Measurements from ENCODE around the gene FSHR. TPM values are rescaled to one million over a fixed set of nuclear protein-coding genes. Genes with fewer than 3 reads are reported as not detected.

The FSHR gene
- total RNA-seq, 6 donors from 2014 or later = not detected

DNA sequence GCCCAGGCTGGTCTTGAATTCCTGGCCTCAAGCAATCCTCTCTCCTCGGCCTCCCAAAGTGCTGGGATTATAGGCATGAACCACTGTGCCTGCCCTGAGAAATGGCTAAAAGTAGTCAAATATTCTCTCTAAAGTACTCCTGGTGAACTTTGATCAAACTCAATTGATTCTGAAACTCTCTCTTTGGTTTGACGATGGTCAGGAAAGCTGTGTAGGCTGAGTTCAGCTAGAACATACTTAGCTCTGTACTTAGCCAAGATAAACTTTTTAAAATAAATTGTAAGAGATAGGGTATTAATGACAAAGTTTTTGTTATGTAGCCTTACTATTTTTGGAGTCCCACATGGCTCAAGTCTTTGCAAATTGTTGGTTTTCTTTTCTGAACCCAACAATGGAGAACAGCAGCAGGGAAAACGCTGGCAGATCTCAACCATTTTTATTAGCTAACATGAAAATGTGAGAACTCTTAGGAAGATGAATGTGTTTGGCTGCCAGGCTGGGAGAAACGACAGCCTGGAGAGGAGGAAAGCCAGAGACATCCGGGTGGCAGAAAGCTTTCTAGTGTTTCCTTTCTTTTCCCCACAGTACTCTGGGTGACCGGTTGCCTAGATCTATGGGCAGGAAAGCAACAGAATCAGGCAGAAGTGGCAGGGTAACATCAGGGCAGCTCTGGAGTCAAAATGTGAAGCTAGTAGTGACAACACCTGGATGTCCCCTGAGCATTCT lies 205.8 kb downstream of the FSHR start:
- H3K27ac ChIP-seq = no peak overlapping the region
- no peak for TF ChIP-seq POLR2A (IDR thresholded peaks at IDR 0.05)
- TF ChIP-seq POLR2AphosphoS5 (IDR thresholded peaks at IDR 0.05) = no peak
- TF ChIP-seq EP300 (IDR thresholded peaks at IDR 0.05) = no peak
- TF ChIP-seq, protein P1, sequence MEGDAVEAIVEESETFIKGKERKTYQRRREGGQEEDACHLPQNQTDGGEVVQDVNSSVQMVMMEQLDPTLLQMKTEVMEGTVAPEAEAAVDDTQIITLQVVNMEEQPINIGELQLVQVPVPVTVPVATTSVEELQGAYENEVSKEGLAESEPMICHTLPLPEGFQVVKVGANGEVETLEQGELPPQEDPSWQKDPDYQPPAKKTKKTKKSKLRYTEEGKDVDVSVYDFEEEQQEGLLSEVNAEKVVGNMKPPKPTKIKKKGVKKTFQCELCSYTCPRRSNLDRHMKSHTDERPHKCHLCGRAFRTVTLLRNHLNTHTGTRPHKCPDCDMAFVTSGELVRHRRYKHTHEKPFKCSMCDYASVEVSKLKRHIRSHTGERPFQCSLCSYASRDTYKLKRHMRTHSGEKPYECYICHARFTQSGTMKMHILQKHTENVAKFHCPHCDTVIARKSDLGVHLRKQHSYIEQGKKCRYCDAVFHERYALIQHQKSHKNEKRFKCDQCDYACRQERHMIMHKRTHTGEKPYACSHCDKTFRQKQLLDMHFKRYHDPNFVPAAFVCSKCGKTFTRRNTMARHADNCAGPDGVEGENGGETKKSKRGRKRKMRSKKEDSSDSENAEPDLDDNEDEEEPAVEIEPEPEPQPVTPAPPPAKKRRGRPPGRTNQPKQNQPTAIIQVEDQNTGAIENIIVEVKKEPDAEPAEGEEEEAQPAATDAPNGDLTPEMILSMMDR (IDR thresholded peaks at IDR 0.05) = no peak
- no peak overlapping the region for H3K4me3 ChIP-seq
- H3K36me3 ChIP-seq = no peaks in the 10 kb centered on the region
- 35 to 44% methylated on average over 6 of the region's 6 CpGs for WGBS, 2 donors
- H3K27me3 ChIP-seq = no peaks in the 10 kb centered on the region
- ATAC-seq (ENCODE audit: low FRiP score in 2 of 2) (no peak), DNase-seq (no peak)
- H3K9me3 ChIP-seq = no peaks in the 10 kb centered on the region
- no peaks in the 10 kb centered on the region for H3K4me1 ChIP-seq

DNA sequence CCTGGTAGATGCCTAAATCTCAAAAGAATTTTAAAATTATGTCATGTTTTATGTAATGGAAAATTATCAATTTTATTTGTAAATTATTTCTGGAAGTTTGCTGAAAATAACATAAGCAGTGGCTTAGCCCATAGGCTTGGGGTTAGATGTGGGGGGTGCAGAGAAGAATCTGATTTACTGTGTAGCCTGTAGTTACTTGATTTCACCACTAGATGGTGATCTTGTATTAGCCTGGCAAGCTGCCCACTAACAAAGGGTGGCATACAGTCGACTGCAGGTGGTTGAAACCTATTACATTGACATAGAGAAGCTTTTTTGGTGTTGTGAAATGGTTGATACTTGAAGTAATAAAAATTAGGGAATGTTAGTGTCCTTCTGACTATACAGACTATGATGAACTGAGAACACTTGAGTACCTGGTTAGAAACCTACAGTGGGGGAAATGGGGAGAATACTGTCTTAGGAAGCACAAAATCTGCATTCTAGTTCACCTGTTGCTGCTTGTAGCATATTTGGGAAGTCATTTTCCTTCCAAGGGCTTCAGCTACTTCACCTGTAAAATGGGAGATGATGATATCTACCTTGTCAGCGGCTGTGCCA lies 207.8 kb downstream of the FSHR start:
- TF ChIP-seq, protein P1 (IDR thresholded peaks at IDR 0.05) = peak; percentile 78 to 94 (median 90)
- TF ChIP-seq EP300 (IDR thresholded peaks at IDR 0.05) = no peak
- Histone ChIP-seq H3K27me3 (no peaks in the 10 kb centered on the region), H3K9me3 (no peaks in the 10 kb centered on the region), H3K27ac (no peak overlapping the region), H3K36me3 (no peaks in the 10 kb centered on the region), H3K4me1 (no peaks in the 10 kb centered on the region), H3K4me3 (no peak overlapping the region)
- peak in 1 of 2 donors; percentile 54 for DNase-seq
- 46 to 49% methylated on average over 2 of the region's 2 CpGs for whole genome bisulfite sequencing, 2 donors
- ATAC-seq (ENCODE audit: low FRiP score in 2 of 2) = peak; percentile 81 to 91

DNA sequence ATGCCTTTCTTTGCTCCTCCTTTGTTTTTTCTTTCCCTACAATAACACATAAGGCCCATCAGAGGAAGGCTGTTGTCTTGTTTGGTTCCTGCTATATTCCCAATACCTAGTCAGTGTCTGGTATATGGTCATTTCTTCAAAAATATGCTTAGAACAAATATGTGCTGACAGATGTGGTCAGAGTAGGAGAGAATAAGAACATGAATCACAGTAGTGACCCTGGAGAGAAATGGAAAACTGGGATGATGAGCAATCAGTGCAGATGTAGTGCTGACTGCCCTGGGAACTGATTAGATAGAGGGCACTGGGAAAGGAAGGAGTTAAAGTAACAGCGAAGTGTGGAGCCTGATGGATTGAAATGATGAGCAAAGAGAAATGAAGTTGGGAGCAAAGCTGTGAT lies 209.4 kb downstream of the FSHR start:
- DNase-seq (no peak), ATAC-seq (ENCODE audit: low FRiP score in 2 of 2) (no peak)
- TF ChIP-seq EP300 (IDR thresholded peaks at IDR 0.05) = no peak
- TF ChIP-seq, protein P1 (IDR thresholded peaks at IDR 0.05) = no peak
- Histone ChIP-seq H3K4me1 (no peaks in the 10 kb centered on the region), H3K27me3 (no peaks in the 10 kb centered on the region), H3K27ac (no peak overlapping the region), H3K36me3 (no peaks in the 10 kb centered on the region), H3K4me3 (no peak overlapping the region), H3K9me3 (no peaks in the 10 kb centered on the region)
- 71 to 81% methylated on average over 1 of the region's 1 CpG for WGBS, 2 donors

DNA sequence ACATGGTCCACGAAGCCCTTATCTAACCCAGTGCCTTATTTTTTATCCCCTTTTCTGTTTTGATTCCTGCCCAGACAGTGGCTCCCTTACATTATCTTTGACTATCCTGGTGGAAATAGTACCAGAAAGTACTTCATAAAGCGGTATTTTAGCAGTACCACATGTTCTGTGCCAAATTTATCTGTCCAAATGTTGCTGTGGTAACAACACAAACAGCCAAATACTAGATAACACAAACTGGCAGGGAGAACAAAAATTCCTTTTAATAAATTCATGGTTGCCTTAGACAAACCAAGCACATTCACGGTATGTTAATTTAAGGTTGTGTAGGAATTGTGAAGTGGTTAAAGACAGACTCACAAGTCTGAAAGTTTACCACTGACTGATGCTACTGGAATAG lies 210.9 kb downstream of the FSHR start:
- TF ChIP-seq EP300 (IDR thresholded peaks at IDR 0.05) = no peak
- H3K4me1 ChIP-seq = no peaks in the 10 kb centered on the region
- H3K27ac ChIP-seq = no peak overlapping the region
- H3K27me3 ChIP-seq = no peaks in the 10 kb centered on the region
- H3K9me3 ChIP-seq = no peaks in the 10 kb centered on the region
- ATAC-seq (ENCODE audit: low FRiP score in 2 of 2) (peak in 1 of 2 donors; percentile 35), DNase-seq (no peak)
- no peaks in the 10 kb centered on the region for H3K36me3 ChIP-seq
- H3K4me3 ChIP-seq = no peak overlapping the region
- 59 to 61% methylated on average over 3 of the region's 3 CpGs for WGBS, 2 donors

DNA sequence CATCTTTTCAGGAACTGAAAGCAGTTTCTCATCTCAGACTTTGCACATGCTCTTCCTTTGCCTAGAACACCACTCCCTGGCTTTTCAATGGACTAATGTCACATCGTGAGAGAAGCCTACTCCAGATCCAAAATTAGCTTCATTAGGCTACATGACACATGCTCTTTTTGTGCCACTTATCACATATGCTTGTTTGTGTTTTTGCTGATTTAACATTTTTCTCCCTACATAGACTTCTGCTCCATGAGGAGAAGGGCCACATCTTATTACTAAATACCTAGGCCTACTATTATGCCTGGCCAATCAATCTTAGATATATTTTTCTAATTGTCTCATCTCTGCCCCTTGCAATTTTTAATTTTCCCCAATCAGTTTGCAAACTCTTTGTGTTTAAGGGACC lies 212.4 kb downstream of the FSHR start:
- Histone ChIP-seq H3K9me3 (no peaks in the 10 kb centered on the region), H3K27ac (no peak overlapping the region), H3K27me3 (no peaks in the 10 kb centered on the region), H3K36me3 (no peaks in the 10 kb centered on the region), H3K4me3 (no peak overlapping the region), H3K4me1 (no peaks in the 10 kb centered on the region)
- DNase-seq (no peak), ATAC-seq (ENCODE audit: low FRiP score in 2 of 2) (no peak)
- 57 to 64% methylated on average over 1 of the region's 1 CpG for WGBS, 2 donors
- TF ChIP-seq, protein P1 (IDR thresholded peaks at IDR 0.05) = no peak
- TF ChIP-seq POLR2AphosphoS5 (IDR thresholded peaks at IDR 0.05) (no peak), POLR2A (IDR thresholded peaks at IDR 0.05) (no peak)

All from upper lobe of left lung (tissue), 6 donors.